ENCODE results near the gene PADI1.

Gene PADI1

DNA sequence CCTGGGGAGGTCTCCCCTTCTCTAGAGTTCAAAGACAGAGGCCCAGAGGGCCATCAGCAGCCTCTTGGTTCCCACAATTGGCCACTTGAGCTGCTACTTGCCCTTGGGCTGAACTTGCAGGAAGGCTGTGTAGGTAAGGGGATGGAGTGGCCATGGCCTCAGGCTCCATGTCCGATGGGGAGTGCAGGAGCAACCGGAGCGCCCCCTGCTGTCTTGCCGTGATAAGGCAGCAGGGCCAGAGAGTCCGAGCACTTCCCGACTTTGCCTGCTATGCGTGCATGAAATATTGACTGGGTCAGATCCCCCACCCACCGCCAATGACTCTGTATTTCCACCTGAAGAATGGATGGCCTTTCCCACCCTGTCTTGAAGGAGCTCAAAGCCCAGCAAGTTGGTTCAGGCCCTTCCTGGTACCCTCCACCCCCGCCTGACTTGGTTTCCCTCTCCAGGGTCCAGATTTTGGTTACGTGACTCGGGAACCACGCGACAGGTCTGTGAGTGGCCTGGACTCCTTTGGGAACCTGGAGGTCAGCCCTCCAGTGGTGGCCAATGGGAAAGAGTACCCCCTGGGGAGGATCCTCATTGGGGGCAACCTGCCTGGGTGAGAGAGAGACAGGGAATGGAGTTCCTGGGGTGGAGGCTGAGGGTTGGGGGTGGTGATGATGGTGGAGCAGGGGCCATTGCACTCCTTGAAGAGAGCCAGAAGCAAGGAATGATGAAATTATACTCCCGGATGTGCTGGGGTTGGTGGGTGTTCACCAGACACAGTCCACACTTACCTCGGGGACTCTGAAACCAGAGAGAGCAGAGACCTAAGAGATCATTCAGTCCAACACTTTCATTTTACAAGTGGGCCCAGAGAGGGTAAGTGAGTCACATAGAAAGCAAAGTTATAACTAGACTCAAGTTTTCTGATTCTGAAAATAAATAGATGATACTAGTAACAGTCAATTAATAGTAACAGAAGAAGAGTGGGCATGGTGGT lies 69.5 kb downstream of the PADI1 start:
- DNase-seq: peak; percentile 52

DNA sequence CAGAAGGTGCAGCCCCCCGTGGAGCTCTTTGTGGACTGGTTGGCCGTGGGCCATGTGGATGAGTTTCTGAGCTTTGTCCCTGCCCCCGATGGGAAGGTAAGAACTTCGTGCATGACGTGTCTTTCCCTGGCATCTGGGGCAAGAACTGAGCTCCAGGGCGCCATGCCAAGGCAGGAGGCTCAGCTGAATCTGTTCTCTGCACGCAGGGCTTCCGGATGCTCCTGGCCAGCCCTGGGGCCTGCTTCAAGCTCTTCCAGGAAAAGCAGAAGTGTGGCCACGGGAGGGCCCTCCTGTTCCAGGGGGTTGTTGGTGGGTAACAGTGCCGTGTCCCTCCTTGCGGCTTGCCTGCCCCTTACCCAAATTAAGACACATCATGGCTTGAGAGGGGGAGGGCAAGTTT lies 71.6 kb downstream of the PADI1 start:
- DNase-seq: peak; percentile 21

DNA sequence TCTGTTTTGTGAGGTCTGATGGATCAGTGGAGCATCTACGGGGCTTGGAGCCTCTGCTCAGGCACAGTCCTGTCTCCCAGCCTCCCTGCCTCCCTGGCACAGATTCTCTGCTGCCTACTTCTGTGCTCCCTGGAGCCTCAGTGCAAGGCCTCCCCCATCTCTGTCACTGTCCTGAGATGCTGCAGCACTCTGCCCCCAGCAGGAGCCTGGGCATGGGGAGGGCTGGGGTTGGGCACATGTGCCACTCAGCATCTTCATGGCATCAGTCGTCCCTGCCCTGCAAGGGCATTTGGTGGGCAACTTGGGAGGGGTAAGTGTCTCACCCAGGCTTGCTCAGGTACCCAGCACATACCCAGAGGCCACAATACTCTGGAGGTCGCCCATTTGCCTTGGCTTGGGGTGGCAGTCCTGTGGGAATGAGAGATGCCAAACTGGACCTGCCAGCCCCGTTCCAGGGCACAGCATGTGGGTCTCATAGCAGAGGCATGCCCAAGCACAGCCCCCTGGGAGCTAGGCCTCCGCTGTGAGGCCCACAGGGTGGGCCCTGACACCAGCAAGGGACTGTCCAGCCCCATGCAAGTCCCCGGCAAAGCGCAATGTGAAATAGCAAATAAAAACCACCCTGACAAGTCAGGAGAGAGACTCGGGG lies 72.7 kb downstream of the PADI1 start:
- DNase-seq: no peak

DNA sequence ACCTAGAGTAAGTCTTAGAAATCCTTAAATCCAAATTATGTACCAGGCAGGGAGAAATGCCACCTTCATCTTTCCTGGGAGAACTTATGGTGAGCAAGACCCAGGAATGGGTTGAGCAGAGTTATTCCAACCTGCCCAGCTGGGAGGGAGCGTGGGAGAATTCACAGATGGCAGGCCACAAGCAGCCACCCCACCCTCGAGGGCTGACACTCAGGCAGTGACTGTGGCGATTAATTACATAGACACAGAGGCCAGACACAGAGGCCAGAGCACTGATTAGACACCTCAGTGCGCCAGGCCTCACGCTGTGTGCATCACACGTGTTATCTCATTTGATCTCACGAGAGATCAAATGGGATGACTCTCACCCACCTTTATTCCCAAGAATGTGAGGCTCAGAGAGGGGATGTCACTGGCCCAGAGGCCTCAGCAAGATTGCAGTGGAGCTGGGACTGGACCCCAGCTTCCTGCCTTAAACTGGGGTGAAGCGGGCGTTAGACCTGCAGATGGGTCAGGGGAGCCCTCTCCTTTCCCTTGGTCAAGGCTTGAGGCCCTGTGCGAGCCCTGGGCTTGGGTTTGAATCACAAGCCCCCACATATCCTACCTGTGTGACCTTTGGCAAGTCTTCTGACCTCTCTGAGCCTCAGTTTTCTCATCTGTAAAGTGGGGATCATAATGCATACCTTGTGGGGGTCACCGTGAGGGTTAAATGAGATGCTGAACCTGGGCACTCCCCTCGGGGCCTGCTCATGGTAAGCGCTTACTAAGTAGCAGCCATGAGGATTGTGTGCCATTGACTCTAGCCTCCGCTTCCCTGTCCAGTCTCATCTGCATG lies 74.3 kb downstream of the PADI1 start:
- DNase-seq: no peak

DNA sequence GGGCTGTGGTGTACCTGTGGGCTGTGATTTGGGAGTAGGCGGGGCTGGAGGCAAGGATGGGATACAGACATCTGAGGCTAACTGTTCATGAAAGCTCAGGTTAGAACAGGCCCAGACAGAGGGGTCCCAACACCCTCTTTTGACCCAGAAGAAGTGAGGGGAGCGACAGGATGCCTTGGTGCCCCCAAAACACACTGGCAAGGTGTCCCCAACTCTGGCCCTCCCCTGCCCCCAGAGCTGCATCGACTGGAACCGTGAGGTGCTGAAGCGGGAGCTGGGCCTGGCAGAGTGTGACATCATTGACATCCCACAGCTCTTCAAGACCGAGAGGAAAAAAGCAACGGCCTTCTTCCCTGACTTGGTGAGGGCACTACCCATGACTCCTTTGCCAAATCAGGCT lies 75.5 kb downstream of the PADI1 start:
- DNase-seq: no peak

DNA sequence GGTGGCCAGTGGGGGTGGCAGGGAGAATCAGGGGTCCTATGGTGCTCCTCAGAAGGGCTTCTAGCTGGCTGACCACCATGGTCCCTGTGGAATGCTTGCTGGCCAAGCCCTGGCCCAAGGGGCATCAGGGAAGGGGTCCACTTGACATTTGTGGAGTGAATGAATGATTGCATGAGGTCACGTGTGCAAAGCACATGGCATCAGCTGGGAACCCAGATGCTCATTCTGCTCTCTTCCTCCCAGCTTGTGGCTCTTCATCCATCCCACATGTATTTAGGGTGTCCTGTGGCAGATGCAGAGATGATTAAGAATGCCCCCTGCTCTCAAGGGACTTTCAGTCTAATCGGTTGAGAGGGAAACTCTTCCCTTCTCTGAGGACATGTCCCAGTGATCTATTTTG lies 76.0 kb downstream of the PADI1 start:
- no peak for DNase-seq

DNA sequence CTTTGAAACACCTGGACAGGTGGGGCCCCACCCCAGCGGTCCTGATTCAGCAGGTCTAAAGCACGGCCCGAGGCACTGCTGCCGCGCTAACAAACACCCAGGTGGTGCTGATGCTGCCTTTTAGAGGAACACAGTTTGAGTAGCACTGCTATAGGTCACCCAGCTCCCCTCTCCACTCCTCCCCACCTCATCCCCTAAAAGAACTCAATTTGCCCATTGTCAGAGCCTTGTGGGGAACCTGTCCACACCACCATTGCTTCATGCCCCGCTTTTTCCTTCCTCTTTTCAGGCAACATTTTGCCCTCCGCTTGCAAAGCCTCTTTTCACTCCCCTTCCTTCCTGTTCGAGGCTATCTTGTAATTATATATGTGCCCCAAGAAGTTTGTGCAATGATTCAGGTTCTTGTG lies 76.8 kb downstream of the PADI1 start:
- DNase-seq: no peak

DNA sequence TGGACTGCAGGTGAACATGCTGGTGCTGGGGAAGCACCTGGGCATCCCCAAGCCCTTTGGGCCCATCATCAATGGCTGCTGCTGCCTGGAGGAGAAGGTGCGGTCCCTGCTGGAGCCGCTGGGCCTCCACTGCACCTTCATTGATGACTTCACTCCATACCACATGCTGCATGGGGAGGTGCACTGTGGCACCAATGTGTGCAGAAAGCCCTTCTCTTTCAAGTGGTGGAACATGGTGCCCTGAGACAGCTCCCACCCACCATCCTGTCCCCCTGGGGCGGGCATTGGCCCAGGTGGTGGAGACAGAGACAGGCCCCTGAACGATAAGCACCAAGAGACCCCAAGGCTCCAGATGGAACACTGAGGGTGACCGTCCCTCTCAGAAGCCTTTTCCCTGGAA lies 77.9 kb downstream of the PADI1 start:
- DNase-seq: no peak

DNA sequence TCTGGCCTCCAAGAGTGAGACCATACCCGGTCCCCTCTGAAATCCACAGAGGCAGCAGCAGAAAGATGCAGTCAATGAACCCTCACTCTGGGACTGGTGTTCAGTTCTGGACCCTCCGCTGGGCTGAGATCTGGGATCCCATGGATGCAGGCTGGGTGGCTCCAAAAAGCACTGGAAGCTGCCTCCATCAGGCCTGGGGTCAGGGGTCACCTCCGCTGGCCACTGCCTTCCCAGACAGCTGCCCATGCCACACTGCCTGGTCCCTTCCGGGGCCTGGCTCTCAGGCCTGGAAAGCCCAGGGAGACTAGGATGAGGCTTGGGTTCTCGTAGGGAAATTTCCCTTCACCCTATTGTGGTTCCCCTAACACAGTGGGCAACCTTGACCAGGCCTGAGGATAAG lies 81.7 kb downstream of the PADI1 start:
- DNase-seq: no peak

DNA sequence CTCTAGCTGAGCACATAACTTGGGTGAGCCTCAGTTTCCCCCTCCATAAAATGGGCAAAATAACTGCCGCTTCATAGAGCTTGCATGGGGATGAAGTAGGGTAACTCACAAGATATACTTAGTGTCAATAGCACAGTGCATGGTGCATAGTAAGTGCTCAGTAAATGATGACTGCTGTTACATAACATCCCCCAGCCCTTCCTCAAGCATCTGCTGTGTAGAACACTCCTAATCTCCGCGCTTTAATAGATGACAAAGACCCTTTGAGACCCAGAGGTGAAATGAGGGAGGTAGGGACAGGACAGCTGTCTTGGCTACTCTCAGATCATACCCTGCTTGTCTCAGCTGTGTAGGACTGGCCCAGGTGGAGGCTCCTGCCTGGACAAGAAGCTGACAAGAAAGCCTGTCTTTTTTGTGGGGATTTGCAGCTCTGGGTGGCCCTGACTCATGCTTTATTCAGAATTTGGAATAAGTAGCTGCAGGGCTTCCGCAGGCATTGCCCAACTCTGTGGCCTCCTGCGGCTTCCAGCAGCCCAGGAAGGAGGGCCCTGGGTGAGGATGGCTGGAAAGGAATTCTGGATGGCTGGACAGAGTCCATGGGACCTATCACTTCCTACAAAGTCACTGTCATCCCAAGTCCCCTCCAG lies 82.3 kb downstream of the PADI1 start:
- DNase-seq: peak; percentile 95

DNA sequence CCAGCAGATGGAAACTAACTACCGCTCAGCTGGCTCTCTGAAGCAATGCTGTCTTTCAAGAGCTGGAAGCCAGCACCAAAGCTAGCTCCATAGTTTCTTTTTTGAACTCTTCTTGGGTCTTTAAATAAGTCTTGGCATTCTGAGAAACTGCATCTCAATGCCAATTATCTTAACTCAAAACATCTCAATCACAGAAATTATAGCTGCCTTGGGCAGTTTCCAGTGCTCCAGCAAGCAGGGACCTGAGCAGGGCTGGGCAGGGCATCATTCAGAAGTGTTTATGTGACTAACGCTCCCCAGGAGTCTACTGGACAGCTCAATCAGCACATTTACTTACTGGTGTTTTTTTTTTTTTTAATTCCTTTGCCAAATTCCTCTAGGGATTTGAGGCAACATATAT lies 84.8 kb downstream of the PADI1 start:
- DNase-seq: peak; percentile 73

DNA sequence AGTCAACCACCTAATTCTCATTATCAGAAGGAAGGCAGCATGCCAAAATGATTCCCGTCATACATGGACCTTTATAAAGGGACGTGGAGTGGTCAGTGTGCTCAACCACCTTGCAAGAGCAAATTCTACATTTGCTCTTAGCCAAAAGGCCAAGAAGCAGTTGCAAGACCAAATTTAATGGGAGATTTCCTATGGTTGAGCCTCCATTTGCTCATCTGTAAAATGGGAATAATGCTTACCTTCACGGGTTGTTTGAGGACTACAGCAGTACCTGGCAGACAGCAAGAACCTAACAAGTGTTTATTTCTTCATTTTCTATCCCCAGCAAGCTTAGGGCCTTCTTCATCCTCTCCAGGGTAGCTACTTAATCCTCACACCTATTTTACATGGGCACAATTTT lies 85.6 kb downstream of the PADI1 start:
- DNase-seq: no peak

DNA sequence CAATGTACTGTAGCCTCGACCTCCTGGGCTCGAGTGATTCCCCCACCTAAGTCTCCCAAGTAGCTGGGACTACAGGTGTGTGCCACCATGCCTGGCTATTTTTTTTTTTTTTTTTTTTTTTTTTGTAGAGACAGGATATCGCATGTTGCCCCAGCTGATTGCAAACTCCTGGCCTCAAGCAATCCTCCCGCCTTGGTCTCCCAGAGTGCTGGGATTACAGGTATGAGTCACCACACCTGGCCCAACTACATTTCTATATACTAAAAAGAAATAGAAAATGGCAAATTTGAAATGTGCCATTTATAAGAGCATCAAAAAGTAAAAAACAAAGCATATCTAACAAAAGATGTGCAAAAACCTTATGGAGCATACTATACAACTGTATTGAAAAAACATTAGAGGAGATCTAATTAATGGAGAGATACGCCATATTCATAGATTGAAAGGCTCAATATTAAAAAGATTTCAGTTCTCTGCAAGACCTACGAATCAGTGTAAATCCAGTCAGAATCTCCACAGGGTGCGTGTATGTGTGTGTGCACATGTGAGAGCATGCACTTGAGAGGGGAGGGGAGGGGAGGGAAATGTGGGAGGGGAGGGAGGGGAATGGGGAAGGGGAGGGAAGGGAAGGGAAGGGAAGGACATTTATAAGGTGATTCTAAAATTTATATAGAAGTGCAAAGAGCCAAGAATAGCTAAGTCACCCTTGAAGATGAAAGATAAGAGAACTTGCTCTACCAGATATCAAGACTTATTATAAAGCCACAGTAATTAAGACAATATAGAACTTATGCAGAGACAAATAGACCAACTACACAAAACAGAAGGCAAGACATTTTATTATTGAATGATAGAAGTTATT lies 87.6 kb downstream of the PADI1 start:
- no peak for DNase-seq

DNA sequence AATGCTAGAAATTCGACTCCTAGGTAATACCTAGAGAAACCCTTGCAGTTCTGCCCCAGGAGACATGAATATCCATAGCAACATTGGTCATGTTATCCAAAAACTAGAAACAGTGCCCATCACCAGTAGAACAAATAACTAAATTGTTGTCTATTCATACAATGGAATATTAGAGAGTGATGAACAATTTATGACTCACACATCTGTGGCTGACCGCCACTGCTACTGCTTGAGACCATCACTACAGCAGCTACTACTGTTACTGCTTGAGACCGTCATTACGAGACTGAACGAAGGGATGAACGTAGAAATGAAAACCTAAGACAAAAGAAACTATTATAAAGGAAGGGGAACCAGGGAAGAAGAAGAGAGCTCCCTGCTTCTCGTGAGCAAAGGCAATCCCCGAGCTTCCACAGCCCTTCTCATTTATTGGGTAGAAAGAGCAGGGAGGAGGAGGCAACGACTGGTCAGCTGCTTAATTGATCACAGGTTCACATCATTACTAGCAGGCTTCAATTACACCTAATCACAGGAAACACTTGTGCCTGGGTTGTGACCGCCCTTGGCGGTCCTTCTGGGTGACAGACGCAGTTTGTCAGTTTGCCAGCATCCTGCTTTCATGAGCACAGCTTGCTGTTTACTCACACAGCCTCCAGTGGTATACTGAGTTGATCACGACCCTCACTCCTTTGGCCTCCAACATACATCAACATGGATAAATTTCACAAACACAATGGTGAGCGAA lies 88.9 kb downstream of the PADI1 start:
- no peak for DNase-seq

DNA sequence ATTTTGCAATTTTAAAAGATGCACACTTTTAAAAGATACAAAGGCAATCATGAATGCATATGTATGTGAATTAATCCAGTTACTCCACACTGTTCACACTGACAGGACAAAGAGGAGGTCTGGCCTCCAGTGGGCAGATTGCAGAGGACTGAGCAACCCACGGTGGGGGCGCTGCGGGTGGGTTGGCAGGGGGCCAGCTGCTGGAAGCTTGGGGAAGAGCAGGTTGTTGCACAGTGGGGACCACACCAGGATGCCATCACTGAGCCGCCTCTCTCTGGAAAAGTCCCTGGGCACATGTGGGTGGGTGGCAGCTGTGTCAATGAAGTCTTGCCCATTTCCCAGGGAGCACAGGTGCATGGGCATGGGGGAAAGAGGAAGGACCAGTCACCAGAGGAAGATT lies 90.4 kb downstream of the PADI1 start:
- DNase-seq: no peak

Measured in HCEC 1CT (cell line).